ENCODE results near the gene ASB3.

ASB3 gene

GRCh38 chr2:53655256-53655655, 131.5 kb downstream of the ASB3 start:
- Histone ChIP-seq H4K20me1 (ENCODE audit: insufficient read depth, low read length) (no peaks in the 10 kb centered on the region), H2AFZ (ENCODE audit: low read length) (no peak overlapping the region), H3K9me3 (ENCODE audit: low read length) (no peaks in the 10 kb centered on the region), H3K4me1 (ENCODE audit: insufficient read depth, low read length, severe bottlenecking) (no peaks in the 10 kb centered on the region), H3K9me2 (ENCODE audit: low read depth, low read length) (no peaks in the 10 kb centered on the region; the same call in 1 of the 2 replicates), H3K36me3 (ENCODE audit: insufficient read depth, low read length) (no peaks in the 10 kb centered on the region), H3K4me3 (ENCODE audit: low read depth, low read length, poor library complexity, severe bottlenecking) (no peak overlapping the region), H3K79me2 (ENCODE audit: insufficient read depth, low read length) (no peaks in the 10 kb centered on the region), H3F3A (ENCODE audit: insufficient read depth, low read length) (no peaks in the 10 kb centered on the region), H3K27ac (ENCODE audit: low read depth, low read length, poor library complexity, severe bottlenecking) (no peak overlapping the region), H3K4me2 (ENCODE audit: low read length) (no peak overlapping the region), H3K9ac (ENCODE audit: low read length) (no peak overlapping the region), H3K27me3 (ENCODE audit: insufficient read depth, low read length) (no peaks in the 10 kb centered on the region)
- TF ChIP-seq CTCF (IDR thresholded peaks at IDR 0.05; ENCODE audit: low read length) (no peak), EZH2 (IDR thresholded peaks at IDR 0.05; ENCODE audit: borderline replicate concordance, low read length) (no peak)

GRCh38 chr2:53654396-53654795, 132.4 kb downstream of the ASB3 start:
- H3K9me3 ChIP-seq (ENCODE audit: low read length): no peaks in the 10 kb centered on the region
- no peaks in the 10 kb centered on the region for H3K4me1 ChIP-seq (ENCODE audit: insufficient read depth, low read length, severe bottlenecking)
- H3K27ac ChIP-seq (ENCODE audit: low read depth, low read length, poor library complexity, severe bottlenecking): no peak overlapping the region
- no peaks in the 10 kb centered on the region for H3K27me3 ChIP-seq (ENCODE audit: insufficient read depth, low read length)
- H3K4me3 ChIP-seq (ENCODE audit: low read depth, low read length, poor library complexity, severe bottlenecking): no peak overlapping the region
- TF ChIP-seq EZH2 (IDR thresholded peaks at IDR 0.05; ENCODE audit: borderline replicate concordance, low read length) (no peak), CTCF (IDR thresholded peaks at IDR 0.05; ENCODE audit: low read length) (no peak)
- H3K9ac ChIP-seq (ENCODE audit: low read length): no peak overlapping the region
- H3F3A ChIP-seq (ENCODE audit: insufficient read depth, low read length): no peaks in the 10 kb centered on the region
- H3K79me2 ChIP-seq (ENCODE audit: insufficient read depth, low read length): no peaks in the 10 kb centered on the region
- no peak overlapping the region for H3K4me2 ChIP-seq (ENCODE audit: low read length)
- H3K36me3 ChIP-seq (ENCODE audit: insufficient read depth, low read length): no peaks in the 10 kb centered on the region
- H4K20me1 ChIP-seq (ENCODE audit: insufficient read depth, low read length): no peaks in the 10 kb centered on the region
- no peaks in the 10 kb centered on the region; the same call in 1 of the 2 replicates for H3K9me2 ChIP-seq (ENCODE audit: low read depth, low read length)
- no peak overlapping the region for H2AFZ ChIP-seq (ENCODE audit: low read length)

- Histone ChIP-seq H3K4me3 (ENCODE audit: low read depth, low read length, poor library complexity, severe bottlenecking) (no peak overlapping the region), H3K9me3 (ENCODE audit: low read length) (no peaks in the 10 kb centered on the region), H3K27me3 (ENCODE audit: insufficient read depth, low read length) (no peaks in the 10 kb centered on the region), H3K36me3 (ENCODE audit: insufficient read depth, low read length) (no peaks in the 10 kb centered on the region), H4K20me1 (ENCODE audit: insufficient read depth, low read length) (no peaks in the 10 kb centered on the region), H3K9ac (ENCODE audit: low read length) (no peak overlapping the region), H3K79me2 (ENCODE audit: insufficient read depth, low read length) (no peaks in the 10 kb centered on the region), H3K9me2 (ENCODE audit: low read depth, low read length) (no peaks in the 10 kb centered on the region; the same call in none of the 2 replicates), H3K4me1 (ENCODE audit: insufficient read depth, low read length, severe bottlenecking) (no peaks in the 10 kb centered on the region), H2AFZ (ENCODE audit: low read length) (no peak overlapping the region), H3F3A (ENCODE audit: insufficient read depth, low read length) (no peaks in the 10 kb centered on the region), H3K27ac (ENCODE audit: low read depth, low read length, poor library complexity, severe bottlenecking) (no peak overlapping the region), H3K4me2 (ENCODE audit: low read length) (no peak overlapping the region)
- TF ChIP-seq CTCF (IDR thresholded peaks at IDR 0.05; ENCODE audit: low read length) (no peak), EZH2 (IDR thresholded peaks at IDR 0.05; ENCODE audit: borderline replicate concordance, low read length) (no peak)
Observed at GRCh38 chr2:53652131-53652530, 134.6 kb downstream of the ASB3 start.
